NCI-H128 (cell line): ENCODE results near the gene ENPP5.

Source experiments
- DNase-seq: peaks from one replicate; lab custom pipeline; 2025; ENCODE audit not compliant: unreplicated experiment; lab: John Stamatoyannopoulos, UW

Gene ENPP5

GRCh38 chr6:46113370-46113769 is 57.4 kb downstream of the ENPP5 start:
- DNase-seq: peak; percentile 22
